Thyroid gland (tissue), 4 donors: ENCODE data around the gene LIX1L.

Experiments used
- POLR2A ChIP-seq, 2 donors: fragments of 450-650 bp; IDR thresholded peaks; one replicate each; pipeline ENCODE4 v1.6.1; 2017; ENCODE audit warnings: antibody characterized with exemption in 2 of 2, mild to moderate bottlenecking in 2 of 2, moderate library complexity in 1 of 2
- TF ChIP-seq, protein P1 (sequence below), 6 experiments: fragments of 200-600 bp in 3 of 6; fragments of 450-650 bp in 3 of 6; sonication (generic) in 3 of 6; IDR thresholded peaks; one replicate each; pipeline ENCODE4 v1.5.1; 2016 to 2019; ENCODE audit warnings: antibody characterized with exemption in 6 of 6, mild to moderate bottlenecking in 2 of 6, inconsistent platforms in 1 of 6, moderate library complexity in 1 of 6

DNA sequence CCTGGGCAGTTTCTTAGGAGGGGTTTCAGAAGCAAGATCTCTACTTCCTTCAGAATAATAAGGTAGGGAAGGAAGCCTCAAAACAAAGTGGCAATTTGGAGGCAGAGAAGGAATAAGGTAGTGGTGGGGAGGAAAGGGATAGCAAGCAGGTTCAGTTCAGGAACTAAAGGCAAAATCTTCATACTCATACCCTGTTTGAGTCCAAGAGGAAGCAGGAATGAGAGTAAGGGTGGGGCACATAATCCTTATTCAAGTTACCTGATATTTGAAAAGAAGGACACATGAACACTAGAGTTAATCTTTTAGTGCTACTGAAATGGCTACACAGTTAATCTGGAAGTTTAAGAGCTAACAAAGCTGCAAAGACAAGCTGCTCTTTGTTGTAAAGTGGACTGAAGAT lies 22.1 kb downstream of the LIX1L start:
- TF ChIP-seq, protein P1, sequence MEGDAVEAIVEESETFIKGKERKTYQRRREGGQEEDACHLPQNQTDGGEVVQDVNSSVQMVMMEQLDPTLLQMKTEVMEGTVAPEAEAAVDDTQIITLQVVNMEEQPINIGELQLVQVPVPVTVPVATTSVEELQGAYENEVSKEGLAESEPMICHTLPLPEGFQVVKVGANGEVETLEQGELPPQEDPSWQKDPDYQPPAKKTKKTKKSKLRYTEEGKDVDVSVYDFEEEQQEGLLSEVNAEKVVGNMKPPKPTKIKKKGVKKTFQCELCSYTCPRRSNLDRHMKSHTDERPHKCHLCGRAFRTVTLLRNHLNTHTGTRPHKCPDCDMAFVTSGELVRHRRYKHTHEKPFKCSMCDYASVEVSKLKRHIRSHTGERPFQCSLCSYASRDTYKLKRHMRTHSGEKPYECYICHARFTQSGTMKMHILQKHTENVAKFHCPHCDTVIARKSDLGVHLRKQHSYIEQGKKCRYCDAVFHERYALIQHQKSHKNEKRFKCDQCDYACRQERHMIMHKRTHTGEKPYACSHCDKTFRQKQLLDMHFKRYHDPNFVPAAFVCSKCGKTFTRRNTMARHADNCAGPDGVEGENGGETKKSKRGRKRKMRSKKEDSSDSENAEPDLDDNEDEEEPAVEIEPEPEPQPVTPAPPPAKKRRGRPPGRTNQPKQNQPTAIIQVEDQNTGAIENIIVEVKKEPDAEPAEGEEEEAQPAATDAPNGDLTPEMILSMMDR (IDR thresholded peaks at IDR 0.05) = no peak
- TF ChIP-seq POLR2A (IDR thresholded peaks at IDR 0.05) = no peak
